Hematopoietic multipotent progenitor cell treated with erythropoietin and hydrocortisone succinate and interleukin-3 and kit ligand, for 17 days (in vitro differentiated cells): ENCODE data around the gene AGAP1.
A peak's percentile ranks its signal among the peaks of the same experiment; 100 is the strongest.

Source experiments
- DNase-seq: peaks from one replicate; pipeline ENCODE4 v3.0.0-alpha.2; 2015; ENCODE audit warnings: low spot score

AGAP1 gene

DNA sequence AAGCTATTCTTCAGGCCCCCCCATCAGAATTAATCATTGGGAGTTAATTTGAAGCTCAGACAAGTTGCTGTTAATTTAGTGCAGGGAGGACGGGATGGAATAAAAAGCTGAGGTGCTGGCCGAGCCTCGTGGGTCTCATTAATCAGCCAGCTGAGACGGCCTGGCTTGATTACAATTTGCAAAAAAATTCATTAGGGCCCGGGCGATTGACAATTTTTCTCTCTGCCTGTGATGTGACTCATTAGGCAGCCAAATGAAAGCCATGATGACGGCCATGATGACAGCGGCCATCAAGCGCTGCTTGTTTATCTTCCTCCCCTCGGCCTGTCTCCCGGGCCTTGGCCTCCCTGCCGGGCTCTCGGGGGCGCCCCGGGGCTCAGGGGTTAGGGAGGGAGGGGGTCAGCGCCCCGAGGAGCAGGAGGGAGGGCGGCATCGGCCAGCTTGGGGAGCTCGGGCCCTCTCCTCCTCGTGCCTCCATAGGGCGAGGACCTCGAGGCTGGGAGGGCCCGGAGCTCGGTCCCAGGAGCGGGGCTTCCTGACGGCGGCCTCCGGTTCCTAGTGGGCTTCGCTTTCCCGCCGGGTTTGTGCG, 669.1 kb downstream of the AGAP1 start:
- DNase-seq: no peak

DNA sequence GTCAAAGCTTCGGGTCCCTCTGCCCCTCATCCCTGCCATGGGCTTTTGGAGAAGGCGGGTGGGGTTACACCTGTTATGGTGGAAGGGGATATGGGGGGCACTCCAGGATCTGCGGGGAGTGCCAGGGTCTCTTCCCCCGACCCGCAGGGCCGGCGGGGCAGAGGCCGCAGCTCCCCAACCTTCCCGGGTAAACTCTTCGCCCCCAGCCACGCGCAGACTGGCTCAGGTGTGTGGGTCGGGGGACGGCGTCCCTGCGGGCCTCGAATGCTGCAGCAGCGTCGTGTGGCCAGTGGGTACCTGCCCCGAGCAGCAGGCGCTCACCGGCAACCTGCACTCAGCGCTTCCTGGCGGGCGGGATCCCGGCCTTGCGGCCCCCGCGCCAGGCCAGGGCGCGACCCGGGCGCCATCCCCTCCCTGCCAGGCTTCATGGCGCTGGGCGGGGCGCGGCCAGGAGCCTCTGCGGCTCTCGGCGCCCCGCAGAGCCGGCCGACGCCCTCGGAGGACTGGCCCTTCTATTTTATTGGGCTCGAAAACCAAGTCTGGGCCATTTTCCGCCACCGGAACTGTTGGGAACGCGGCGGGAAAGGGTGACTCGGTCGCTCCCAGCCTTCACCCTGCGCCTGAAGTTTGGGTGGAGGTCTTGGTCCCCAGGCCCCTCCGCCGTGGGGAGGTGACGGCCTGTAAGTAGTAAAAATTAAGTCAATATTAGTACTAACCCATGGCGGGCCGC, 669.8 kb downstream of the AGAP1 start:
- DNase-seq: no peak

DNA sequence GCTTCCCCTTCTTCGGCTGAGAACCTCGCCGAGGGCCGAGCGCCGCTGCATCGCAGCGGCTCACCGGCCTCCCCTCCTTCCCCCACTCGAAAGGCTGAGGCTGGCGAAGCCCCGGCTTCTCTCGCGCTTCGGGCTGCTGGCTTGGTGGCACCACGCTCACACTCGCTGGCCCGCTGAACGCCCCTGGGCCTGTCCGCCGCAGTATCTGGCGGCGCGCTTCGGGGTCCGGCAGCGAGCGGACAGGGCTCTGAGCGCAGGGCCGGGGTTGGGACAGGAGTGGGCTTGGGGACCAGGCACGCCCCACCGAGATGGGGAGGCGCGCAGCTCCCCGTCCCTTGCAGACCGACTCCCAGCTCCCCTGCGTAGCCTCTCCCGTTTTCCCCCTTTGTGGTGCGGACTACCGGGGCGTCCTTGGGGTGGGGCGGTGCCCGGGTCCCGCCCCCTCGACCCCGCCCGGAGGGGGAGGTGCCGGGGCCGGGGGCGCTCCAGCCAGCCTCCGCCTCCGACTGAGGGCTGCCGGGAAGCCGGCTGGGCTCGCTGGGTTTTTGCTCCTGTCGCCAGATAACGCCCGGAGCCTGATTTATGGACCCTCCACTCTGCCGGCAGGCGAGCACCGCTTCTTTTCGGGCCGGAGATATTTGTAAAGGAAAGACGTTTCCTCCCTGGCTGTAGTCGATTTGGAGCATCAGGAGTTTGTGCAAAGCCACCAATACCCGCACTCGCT, 670.5 kb downstream of the AGAP1 start:
- DNase-seq: no peak

GRCh38 chr2:236164925-236165841, 671.3 kb downstream of the AGAP1 start:
- no peak for DNase-seq

DNA sequence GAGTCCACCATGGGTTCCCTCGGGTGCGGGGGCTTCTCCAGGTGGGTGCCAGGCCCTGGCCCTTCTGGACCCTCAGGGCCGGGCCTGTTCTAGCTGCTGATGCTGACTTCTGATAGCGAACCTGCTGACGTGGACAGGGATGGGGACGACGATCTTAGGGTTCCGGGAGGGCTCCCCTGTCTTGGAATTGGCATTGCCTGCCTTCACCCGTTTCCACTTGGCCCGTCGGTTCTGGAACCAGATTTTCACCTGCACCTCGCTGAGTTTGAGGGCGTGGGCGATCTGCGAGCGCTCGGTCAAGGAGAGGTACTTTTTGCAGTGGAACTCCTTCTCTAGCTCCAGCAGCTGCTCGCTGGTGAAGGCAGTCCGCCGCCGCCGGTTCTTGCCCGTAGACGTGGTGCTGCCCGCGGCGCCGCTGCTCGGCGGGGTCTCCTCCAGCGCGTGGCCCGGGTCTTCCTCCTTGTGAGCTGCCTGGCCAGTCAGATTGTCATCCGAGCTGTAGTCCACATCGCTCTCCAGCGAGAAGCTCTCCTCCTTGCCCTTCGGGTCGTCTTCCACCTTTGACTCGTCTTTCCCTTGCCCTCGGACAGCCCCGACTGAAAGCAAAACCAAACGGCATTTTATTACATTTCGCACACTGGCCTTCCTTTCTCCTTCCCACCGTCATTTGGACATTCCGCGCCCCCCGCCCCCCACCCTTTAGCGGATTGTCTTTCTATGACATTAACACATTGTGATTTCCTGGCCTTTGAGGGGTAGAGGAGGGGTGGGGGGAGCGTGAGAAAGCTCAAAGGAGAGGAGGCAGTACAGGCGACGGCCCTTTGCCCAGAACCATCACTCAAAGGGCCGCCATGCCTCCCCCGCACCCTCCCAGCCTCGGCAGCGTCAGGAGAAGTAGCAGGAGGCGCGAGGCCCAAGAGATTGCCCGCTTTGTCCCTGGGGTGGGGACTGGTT, 672.3 kb downstream of the AGAP1 start:
- DNase-seq: no peak

- DNase-seq: no peak
Observed at GRCh38 chr2:236166796-236167296, 673.0 kb downstream of the AGAP1 start.

GRCh38 chr2:236167297-236168109, 673.7 kb downstream of the AGAP1 start:
- no peak for DNase-seq

GRCh38 chr2:236168110-236169080, 674.6 kb downstream of the AGAP1 start, which contains the start of gene GBX2:
GBX2 (minus strand) TSS chr2:236168386; CDS start chr2:236167971, 415 bp downstream.
- peak; percentile 8 for DNase-seq

GRCh38 chr2:236169151-236169721, 675.4 kb downstream of the AGAP1 start:
- DNase-seq: no peak

DNA sequence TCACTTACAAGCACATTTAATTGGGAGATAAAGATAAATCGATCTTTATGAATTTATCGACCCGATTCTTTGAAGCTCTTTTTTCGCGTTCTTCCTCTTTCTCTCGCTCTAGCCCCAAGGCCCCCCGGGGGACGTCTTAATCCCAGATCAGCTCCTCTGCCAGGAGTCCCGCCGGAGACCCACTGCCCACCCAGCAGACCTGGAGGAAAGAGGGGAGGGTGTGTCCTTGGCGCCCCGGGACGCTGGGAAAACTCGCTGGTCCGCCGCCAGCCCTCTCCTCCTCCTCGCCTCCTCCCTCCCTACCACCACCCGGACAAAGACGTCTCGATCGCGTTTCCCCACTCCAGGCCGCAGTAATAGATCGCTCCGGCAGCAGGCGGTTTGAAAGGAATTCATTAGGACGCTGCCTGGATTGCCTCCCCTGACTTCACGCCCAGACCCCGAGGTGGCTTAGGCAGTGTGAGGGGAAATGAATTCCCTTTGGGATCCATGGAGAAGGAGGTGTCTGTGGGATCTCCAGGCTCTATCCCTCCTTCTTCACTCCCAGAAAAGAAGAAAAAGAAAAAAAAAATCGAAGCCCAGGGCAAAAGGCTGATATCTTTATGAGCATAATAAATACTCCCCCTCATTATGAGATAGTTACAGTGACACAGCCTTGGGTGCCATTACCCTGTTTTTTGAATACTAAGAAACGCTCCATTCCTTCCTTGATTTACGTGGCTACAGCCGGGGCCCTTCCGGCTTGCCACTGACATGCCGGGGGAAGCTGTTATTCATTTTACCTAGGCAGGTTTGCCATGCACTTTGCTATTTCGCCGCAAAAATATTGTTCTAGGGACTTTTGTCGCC, 676.1 kb downstream of the AGAP1 start:
- DNase-seq: no peak

- no peak for DNase-seq
Observed at GRCh38 chr2:236170590-236171165, 676.8 kb downstream of the AGAP1 start.

DNA sequence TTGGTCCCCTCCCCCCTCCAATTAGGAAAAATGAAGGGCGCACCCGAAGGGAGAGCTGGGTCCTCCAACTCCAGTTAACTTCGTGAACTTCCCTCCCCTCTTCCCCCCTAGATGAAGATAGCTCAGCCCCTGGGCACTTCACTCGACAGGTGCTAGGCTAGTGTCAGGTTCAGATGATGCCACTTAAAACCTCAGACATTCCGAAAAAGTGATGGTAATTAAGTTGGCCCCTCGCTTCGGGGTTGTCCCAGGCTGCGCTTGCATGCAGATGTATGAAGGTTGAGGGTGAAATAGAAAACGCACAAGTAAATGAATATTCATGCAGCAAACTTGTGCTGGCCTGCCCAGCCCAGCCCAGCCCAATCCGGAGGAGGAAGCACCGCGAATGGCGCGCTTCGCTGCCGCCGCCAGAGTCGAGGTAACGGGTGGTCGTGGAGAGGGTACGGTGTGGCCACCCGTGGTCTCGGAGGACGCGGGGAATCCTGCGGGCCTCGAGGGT, 677.4 kb downstream of the AGAP1 start:
- no peak for DNase-seq

DNA sequence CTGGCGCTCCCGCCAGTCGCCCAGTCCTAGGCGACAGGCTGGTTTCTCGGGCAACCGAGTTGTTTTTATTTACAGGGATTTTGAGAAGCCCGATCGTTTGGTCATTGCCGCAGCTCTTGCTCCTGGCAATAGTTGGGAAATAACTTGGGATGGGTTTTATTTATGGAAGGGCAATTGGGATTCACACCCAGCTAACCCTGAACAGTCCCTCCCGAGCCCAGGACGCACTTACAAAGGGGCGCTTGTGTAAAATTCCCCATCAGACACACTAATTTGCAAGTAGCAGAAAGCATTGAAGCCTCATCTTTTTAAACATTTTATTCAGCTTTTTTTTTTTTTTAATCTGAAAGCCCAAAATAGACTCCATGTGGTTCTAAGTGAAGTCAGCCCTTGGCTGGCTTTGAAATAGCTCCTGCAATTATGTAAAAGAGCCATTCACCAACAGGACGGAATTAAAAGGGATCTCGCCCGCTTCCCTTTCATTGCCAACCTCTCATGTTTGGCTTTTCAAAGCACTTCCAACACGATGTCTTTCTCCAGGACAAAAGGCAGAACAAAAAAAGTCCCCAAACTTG, 677.9 kb downstream of the AGAP1 start:
- DNase-seq: no peak

DNA sequence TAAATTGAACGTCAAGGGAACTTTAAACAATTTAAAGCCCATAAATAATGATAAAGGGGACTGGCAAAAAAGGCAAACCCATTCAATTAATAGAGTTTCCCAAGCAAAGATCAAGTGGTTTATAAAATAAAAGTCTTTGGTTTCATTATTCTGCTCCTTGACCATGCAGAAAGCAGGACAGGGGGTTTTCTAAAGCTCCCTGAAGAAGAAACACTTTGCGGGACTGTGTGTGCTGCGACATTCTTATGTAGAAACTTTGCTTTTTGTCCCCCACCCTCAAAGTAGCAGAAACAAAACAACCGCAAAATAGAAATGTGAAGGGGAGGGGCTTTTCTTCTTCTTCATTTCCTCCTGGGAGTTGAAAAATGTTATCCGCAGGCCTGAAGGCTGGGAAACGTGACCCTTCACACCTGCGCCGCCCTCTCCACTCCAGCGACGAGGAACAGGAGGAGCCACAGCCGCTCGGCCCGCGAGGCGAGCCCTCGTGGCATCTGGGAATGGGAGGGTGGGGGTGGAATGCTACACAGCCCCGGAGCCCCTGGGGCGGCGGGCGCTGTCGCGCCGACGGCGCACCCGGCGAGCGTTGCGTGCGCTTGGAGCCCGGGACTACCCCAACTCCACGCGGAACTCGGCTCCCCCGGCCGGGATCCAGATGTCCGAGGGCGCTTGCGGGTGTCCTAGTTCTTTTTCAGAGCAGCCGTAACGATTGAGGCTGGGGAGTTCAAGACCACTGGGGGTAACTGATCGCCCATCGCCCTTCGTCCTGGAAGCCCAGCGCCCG, 678.6 kb downstream of the AGAP1 start:
- DNase-seq: no peak

DNA sequence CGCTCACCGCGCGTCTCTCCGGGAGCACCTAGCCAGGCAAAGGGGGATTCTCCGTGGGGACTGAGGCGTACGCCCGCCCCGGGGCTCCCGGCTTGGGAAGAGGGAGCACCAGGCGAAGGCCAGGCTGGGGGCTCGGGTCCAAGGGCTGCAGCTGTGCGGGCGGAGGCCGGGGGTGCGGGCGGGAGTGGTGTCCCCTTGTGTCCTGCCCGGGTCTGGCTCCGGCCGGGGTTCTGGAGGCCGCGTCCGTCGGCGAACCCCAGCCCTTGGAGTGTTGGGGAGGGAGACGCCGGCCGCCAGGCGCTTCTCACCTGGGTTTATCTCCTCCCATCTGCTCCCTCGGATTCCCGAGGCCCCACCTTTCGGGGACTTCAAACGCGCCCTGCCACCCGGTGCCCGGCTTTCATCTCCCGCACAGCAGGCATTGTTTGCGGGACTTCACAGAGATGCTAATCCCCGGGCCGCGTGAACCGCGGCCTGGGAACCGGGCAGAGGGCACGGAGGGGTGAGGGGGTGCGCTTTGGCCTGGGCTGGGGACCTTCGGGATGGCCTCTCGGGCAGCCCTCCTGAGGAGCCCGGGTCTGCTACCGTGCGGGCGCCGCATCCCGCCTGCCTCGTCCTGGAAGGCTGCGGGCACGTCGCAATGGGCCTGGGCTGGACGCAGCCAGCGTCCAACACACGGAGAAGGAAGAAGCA, 679.3 kb downstream of the AGAP1 start:
- DNase-seq: no peak
